Aorta (tissue), 5 donors: ENCODE measurements around the gene GAS6. TPM values are rescaled to one million over a fixed set of nuclear protein-coding genes. Genes with fewer than 3 reads are reported as not detected.

Experiments
- ATAC-seq: fragments of 200-7000 bp; cut with Tn5 transposase; one replicate; pipeline ENCODE4 v1.9.1; 2022; ENCODE audit warnings: moderate library complexity; ENCODE audit not compliant: low FRiP score
- DNase-seq, 2 donors: peaks; one replicate each; pipeline ENCODE4 v3.0.0-alpha.2; 2020
- H3K27ac ChIP-seq, 2 donors: one replicate each; pipeline ENCODE4 v1.5.1; 2013; ENCODE audit warnings: low read length in 2 of 2, mild to moderate bottlenecking in 2 of 2, moderate library complexity in 2 of 2, control low read depth in 1 of 2, inconsistent platforms in 1 of 2, low read depth in 1 of 2
- H3K27me3 ChIP-seq, 2 donors: one replicate each; pipeline ENCODE4 v1.6.1; 2013; ENCODE audit warnings: control low read depth in 1 of 2, low read length in 1 of 2, mild to moderate bottlenecking in 1 of 2, moderate library complexity in 1 of 2; ENCODE audit not compliant: insufficient read depth in 2 of 2, control insufficient read depth in 1 of 2
- H3K36me3 ChIP-seq, 2 donors: one replicate each; pipeline ENCODE4 v1.6.1; 2013; ENCODE audit warnings: control low read depth in 1 of 2, low read length in 1 of 2, mild to moderate bottlenecking in 1 of 2; ENCODE audit not compliant: insufficient read depth in 2 of 2, control insufficient read depth in 1 of 2
- H3K4me1 ChIP-seq, 2 donors: one replicate each; pipeline ENCODE4 v1.6.1; 2013; ENCODE audit warnings: low read length in 2 of 2, control low read depth in 1 of 2, mild to moderate bottlenecking in 1 of 2, moderate library complexity in 1 of 2; ENCODE audit not compliant: insufficient read depth in 2 of 2, control insufficient read depth in 1 of 2
- H3K4me3 ChIP-seq, 2 donors: one replicate each; pipeline ENCODE4 v1.5.1; 2013; ENCODE audit warnings: low read length in 2 of 2, control low read depth in 1 of 2, mild to moderate bottlenecking in 1 of 2
- H3K9me3 ChIP-seq: one replicate; pipeline ENCODE4 v1.6.1; 2013; ENCODE audit warnings: mild to moderate bottlenecking, low read length; ENCODE audit not compliant: control insufficient read depth
- WGBS, 2 donors: extraction: QIAGEN DNeasy Blood & Tissue Kit; methylation state at CpG; one replicate each; pipeline ENCODE4 v1.1.7; 2013; 5-methylcytosine and 5-hydroxymethylcytosine counted together
- intact Hi-C, 2 donors: fragments of 100-400 bp; cut with DNase I; formaldehyde crosslinking; loops; one replicate each; pipeline versions ENCODE4 v1.14.2 to v1.15.0; 2022
- polyA plus RNA-seq, 2 donors: library from polyadenylated mRNA; stranded (reverse); fragments of 200-250 nt; gene quantifications; one replicate each; pipeline ENCODE4 v1.2.3, GENCODE V29; 2013
- total RNA-seq, 2 donors: library from RNA; stranded (reverse); fragmentation: NEBNext Ultra II Directional; extraction: Animal tissue kit (Norgen Biotek cat#: 25700); gene quantifications; one replicate each; pipeline ENCODE4 v1.2.1, GENCODE V29; 2021
- donor health status: healthy with polysubstance abuse.
- donor health status: Bipolar disorder and iron deficiency.
- donor health status: DM: no; HTN: no; CAD: no.
- donor health status: DM: no; HTN: no; CAD: no.
- donor health status: DM: yes; HTN: yes; CAD: no.

GAS6 gene
- total and polyA plus RNA-seq, 4 donors: 244 to 509 (median 333) TPM

DNA sequence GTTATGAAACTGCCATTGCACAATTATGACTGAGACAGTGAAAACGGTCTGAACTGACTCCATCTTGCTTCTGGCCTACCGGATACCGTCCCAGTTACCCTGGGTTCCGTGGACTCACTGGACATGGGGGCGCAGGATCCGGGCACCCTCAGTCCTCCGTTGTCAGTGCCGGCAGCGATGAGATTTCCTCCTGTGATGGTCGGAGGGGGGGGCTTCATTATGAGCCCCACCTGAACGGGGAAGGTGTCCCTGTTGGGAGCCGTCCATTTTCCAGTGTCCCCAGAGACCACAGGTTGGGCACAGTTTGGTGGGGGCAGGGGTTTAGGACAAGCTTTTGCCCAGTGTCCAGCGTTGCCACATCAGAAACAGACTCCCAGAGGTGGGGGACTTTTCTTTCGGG is 81.4 kb downstream of the GAS6 start:
- Histone ChIP-seq H3K27me3 (no peaks in the 10 kb centered on the region), H3K4me3 (no peak overlapping the region), H3K9me3 (no peaks in the 10 kb centered on the region), H3K4me1 (no peaks in the 10 kb centered on the region), H3K27ac (no peak overlapping the region), H3K36me3 (peaks cover 0 to 2% of the 10 kb centered on the region in 2 donors)
- intact Hi-C loops: no loop called here
- DNase-seq (peak; percentile 30 to 40), ATAC-seq (no peak)
- WGBS, 2 donors: 75 to 83% methylated on average over 14 of the region's 14 CpGs

DNA sequence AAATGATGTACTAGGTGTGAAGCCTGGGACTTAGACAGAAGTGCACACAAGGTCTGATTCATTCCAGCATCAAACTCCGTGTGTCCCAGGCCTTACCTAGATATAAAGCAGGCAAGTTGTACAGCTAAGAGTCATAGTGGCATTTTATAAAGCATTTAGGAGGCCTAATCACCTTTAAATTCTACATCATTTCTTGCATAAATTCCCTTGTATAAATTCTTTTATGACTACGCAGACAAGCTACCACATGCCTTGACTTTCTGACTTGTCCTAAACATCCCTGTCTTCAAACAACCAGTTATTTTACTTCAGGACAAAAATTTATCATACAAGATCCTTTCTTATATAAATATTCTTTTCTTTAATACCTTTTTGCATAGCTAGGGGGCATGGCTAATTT is 82.3 kb downstream of the GAS6 start:
- DNase-seq (no peak), ATAC-seq (no peak)
- H3K36me3 ChIP-seq: peaks cover 0 to 2% of the 10 kb centered on the region in 2 donors
- no peaks in the 10 kb centered on the region for H3K9me3 ChIP-seq
- WGBS, 2 donors: 80 to 81% methylated on average over 2 of the region's 2 CpGs
- no peak overlapping the region for H3K4me3 ChIP-seq
- H3K27ac ChIP-seq: no peak overlapping the region
- H3K4me1 ChIP-seq: no peaks in the 10 kb centered on the region
- intact Hi-C loops: no loop called here
- no peaks in the 10 kb centered on the region for H3K27me3 ChIP-seq

DNA sequence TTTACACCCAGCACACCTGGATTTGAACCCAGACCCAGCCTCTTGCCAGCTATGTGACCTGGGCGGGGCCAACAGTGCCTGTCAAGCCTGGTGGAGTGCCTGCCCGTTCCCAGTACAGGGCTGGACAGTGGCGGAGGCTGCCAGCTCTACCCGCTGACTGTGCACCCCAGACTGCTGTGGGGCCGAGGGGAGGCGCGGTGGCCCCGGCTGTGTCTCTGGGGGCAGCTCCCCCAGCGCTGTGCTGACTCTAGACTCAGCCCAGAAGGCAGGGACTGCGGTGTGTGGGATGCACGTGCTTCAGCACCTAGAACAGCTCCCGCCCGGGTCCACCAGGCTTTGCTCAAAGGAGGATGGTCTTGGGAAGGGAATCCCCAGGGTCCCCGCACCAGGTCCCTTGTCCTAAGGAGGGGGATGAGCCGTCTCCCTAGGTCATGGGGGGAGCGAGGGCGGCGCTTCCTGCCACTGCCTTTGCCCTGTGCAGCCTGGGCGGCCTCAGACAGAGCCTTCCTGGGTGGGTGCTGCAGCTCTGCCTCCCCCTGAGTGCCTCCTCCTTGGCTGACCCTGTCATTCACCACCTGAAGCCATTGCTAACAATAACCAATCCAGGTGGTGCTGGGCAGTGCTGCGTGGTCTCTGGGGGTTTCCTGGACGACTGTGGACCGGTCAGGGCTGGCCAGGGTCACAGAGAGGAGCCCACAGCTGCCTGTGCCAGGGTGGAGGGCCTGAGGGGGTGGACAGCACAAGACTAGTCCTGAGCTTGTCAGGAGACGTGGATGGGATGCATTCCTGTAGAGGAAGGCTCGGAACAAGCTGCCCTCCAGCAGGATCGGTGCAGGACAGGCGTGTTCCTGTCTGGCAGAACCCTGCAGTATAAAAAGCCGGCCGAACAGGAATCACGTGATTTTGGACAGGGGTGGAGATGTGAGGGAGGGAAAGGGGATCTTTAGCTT is 86.3 kb downstream of the GAS6 start:
- Histone ChIP-seq H3K27me3 (no peaks in the 10 kb centered on the region), H3K27ac (no peak overlapping the region), H3K4me1 (no peaks in the 10 kb centered on the region), H3K9me3 (no peaks in the 10 kb centered on the region), H3K4me3 (no peak overlapping the region), H3K36me3 (no peaks in the 10 kb centered on the region)
- peak in 1 of 2 donors; percentile 76 for DNase-seq
- intact Hi-C loops: no loop called here
- peak; percentile 36 for ATAC-seq
- WGBS, 2 donors: 32 to 35% methylated on average over 29 of the region's 29 CpGs

DNA sequence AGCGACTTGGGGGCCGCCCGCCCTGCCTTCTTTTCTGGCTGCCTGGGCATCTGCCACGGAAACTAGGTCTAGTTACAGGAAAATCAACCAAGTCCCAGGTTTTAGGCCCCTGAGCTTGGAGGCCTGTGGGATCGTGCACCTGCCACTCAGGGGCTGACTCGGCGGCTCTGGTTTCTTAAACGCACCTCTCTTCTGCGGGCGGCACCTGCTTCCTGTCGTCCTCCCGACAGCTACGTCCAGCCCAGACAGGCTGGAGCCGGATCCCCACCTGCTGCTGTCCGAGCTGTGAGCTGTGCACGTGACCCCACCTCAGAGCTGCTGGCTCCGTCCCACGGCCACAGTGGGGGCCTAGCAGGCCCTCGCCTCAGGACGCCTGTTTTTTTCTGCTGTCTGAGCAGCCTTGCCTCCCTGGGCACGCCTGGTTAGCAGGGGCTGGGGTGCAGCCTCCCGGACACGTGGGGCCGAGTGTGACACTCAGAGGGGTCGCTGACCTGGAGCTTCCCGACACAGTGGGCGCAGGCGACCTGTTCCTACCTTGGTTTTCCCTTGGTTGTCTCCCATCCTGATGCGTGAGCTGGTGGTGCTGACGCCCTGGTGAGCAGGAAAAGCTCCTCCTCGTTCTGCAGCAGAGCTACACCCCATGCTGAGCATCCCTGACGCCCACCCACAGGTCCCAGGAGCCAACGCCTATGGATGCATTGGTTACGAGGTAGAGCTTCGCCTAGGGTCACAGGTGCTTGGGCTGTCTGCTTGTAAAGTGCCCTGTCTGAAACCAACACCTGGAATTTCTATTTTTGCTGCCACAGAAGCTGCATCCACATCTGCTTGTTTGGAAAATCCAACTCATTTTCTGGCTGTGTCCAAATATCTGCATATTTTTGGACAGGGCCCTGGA is 87.4 kb downstream of the GAS6 start:
- ATAC-seq (no peak), DNase-seq (peak in 1 of 2 donors; percentile 59)
- Histone ChIP-seq H3K9me3 (no peaks in the 10 kb centered on the region), H3K27ac (no peak overlapping the region), H3K27me3 (no peaks in the 10 kb centered on the region), H3K4me1 (no peaks in the 10 kb centered on the region), H3K36me3 (no peaks in the 10 kb centered on the region), H3K4me3 (no peak overlapping the region)
- intact Hi-C loops: no loop called here
- 77 to 78% methylated on average over 35 of the region's 35 CpGs for WGBS, 2 donors

DNA sequence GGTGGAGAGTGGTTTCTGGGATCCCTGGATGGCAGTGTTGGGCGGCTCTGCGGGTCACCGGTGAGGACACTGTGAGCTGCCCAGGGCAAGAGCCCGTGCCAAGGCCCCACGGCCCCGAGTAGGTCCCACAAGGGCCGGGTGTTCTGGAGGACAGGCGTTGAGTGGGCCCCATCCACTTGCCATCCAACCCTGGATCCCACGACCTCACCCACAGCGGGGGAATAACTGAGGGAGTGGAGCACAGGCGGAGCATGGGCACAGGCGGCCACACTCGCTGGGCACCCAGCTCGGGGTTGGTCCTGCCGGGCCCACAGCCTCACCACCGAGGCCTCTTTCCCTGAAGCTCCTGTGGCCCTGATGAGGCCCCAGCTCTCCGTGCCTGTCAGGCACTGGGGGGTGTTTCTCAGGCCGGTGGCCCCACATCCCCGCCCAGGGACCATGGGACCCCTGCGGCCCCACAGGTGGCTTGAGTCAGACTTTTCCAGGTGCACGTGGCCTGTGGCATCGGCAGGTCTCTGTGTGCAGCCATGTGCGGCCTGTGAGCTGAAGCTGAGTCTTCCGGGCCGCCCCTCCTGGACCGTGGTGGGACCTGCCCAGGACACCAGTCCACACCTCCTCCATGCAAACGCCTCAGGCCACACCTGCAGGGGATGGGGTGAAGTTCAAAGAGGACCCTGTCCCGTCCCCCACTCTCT is 88.3 kb downstream of the GAS6 start:
- no peak overlapping the region for H3K27ac ChIP-seq
- H3K4me1 ChIP-seq: no peaks in the 10 kb centered on the region
- no peak overlapping the region for H3K4me3 ChIP-seq
- H3K27me3 ChIP-seq: no peaks in the 10 kb centered on the region
- WGBS, 2 donors: 90 to 91% methylated on average over 28 of the region's 28 CpGs
- no peaks in the 10 kb centered on the region for H3K9me3 ChIP-seq
- ATAC-seq (peak; percentile 21), DNase-seq (peak in 1 of 2 donors; percentile 59)
- H3K36me3 ChIP-seq: no peaks in the 10 kb centered on the region
- intact Hi-C loops: no loop called here

DNA sequence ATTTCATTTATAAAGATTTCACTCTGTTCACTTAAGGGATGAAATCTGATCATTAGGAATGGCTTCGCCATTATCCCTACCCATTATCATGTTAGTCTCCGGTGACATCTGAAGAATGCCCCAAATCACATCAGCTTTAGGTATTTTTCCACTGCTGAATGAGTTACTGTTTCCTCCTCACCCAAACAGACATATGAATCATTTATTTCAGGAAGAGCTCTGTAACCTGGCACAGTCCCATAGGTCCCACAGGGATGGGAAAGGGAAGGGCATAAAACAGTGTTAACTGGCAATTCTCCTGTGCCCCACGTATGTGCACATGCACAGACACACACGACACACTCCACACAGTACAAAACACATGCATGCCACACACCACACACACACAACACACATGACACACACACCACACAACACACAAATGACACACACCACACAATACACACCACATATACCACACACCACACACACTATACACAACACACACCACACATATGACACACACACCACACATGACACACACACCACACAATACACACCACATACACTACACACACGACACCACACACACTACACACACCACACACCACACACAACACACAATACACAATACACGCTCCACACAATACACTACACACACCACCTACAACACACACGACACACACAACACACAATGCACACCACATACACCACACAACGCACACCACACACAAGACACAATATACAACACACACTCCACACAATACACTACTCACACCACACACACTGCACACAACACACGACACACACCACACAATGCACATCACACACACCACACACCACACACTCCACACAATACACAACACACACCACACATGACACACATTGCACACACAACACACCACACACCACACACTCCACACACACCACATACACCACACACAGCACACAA is 89.4 kb downstream of the GAS6 start:
- DNase-seq: no peak
- no peaks in the 10 kb centered on the region for H3K4me1 ChIP-seq
- H3K27me3 ChIP-seq: no peaks in the 10 kb centered on the region
- intact Hi-C loops: no loop called here
- H3K4me3 ChIP-seq: no peak overlapping the region
- no peak overlapping the region for H3K27ac ChIP-seq
- H3K9me3 ChIP-seq: no peaks in the 10 kb centered on the region
- ATAC-seq: no peak
- 72 to 73% methylated on average over 9 of the region's 9 CpGs for WGBS, 2 donors
- H3K36me3 ChIP-seq: no peaks in the 10 kb centered on the region

DNA sequence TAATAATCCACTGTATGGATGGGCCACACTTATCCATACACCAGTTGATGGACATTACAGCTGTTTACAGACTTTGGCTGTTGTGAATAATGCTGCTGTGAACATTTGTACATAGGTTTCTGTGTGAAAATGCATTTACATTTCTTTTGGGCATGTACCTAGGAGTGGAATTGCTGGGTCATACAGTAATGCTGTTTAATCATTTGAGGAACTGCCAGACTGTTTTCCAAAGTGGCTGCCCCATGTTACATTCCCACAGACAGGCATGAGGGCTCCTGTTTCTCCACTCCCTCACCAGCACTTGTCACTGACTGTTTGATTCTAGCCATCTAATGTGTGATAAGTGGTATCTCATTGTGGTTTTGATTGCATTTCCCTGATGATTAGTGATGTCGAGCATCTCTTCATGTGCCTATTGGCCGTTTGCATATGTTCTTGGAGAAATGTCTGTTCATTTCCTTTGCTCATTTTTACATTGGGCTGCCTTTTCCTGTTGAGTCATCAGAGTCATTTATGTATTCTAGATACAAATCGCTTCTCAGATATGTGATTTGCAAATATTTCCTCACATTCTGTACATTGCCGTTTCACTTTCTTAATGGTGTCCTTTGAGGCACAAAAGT is 92.1 kb downstream of the GAS6 start:
- DNase-seq: no peak
- WGBS, 2 donors: 74 to 78% methylated on average over 4 of the region's 4 CpGs
- no peak overlapping the region for H3K27ac ChIP-seq

More for the DNA sequence above, 92.1 kb downstream of the GAS6 start:
- Histone ChIP-seq H3K36me3 (no peaks in the 10 kb centered on the region), H3K9me3 (no peaks in the 10 kb centered on the region), H3K4me1 (no peaks in the 10 kb centered on the region), H3K27me3 (no peaks in the 10 kb centered on the region), H3K4me3 (no peak overlapping the region)
- intact Hi-C loops: no loop called here
- ATAC-seq: no peak
